Astrocyte of the hippocampus (primary cell): ENCODE data around the gene LGALS16.
"Not testable (repeated sequence)": the region's sequence is repeated elsewhere in the genome, so short reads cannot be mapped to it uniquely, and the experiment has no call there.

ENCODE experiments used
- DNase-seq: peaks from one replicate; pipeline ENCODE4 v3.0.0; 2011; ENCODE audit warnings: low read depth, low spot score

LGALS16 gene, protein sequence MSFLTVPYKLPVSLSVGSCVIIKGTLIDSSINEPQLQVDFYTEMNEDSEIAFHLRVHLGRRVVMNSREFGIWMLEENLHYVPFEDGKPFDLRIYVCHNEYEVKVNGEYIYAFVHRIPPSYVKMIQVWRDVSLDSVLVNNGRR

DNA sequence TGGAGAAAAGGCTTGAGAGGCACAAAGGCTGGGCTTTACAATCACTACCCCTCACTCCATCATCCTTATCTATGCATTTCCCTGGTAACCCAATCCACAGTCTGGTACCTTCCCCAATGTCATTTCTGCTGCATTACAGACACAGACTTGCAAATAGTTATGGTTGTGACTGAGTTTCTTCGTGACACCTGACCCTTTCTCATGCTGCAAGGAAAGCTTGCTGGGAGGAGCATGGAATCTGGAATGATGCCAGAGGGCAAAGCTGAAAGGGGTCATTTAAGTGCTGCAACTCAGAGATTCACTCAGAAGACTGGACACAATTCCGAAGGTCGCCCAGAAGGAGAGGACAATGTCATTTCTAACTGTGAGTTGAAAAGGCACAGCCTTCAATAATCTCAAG, at the start of gene LGALS16:
TSS of gene LGALS16 (plus strand) at position 301 of the 400 bp plus-strand sequence. CDS start at position 350, 49 bp downstream.
- DNase-seq = no peak

DNA sequence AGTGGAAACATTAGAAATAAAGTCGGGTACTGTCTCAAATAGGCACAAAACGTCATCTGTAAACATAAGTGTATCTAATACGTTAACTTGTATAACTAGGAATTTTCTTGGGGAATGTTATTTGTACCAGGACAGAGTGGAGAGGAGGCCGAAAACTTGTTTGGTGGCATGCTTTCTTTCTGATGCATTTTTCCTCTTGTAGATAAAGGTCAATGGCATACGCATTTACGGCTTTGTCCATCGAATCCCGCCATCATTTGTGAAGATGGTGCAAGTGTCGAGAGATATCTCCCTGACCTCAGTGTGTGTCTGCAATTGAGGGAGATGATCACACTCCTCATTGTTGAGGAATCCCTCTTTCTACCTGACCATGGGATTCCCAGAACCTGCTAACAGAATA, 48.7 kb upstream of the LGALS16 start:
- DNase-seq = no peak

DNA sequence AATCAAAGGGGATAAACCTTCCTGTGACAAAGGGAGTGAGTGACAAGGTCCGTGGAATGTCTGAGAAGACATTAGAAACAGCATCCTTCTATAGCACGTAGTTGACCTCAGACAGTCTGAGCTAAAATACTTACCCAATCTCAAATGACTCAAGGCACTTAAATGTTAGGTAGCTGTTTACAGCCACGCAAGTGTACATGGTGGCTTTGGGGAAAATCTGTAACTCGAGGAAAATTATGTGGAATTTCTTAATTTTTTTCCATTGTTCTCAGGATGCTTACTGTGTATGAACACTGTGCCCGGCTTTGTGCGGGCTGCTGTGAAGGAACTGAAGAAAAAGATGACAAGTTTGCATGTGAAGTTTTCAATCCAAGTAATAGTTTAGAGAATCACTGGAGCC, 48.2 kb upstream of the LGALS16 start:
- DNase-seq = no peak

DNA sequence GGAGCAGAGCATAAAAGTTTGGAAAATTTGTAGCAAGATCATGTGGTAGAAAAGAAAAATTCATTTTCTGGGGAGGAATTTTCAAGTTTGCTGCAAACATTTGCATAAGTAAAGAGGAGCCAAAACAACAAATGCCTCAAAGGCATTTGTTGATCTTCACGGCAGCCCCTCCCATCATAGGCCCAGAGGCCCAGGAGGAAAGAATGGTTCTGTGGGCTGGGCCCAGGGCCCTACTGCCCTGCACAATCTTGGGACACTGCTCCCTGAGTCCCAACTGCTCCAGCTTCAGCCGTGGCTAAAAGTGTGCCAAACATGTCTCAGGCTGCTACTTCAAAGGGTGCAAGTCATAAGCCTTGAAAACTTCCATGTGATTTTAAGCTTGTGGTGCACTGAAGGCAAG, 42.1 kb upstream of the LGALS16 start:
- no peak for DNase-seq

GRCh38 chr19:39617745-39618144, 38.0 kb upstream of the LGALS16 start:
- DNase-seq = no peak

- no peak for DNase-seq
Observed at GRCh38 chr19:39623946-39624345, 31.8 kb upstream of the LGALS16 start.

- not testable (repeated sequence) for DNase-seq
Observed at GRCh38 chr19:39627631-39628030, 28.1 kb upstream of the LGALS16 start.

- no peak for DNase-seq
Observed at GRCh38 chr19:39631178-39631577, 24.5 kb upstream of the LGALS16 start.

DNA sequence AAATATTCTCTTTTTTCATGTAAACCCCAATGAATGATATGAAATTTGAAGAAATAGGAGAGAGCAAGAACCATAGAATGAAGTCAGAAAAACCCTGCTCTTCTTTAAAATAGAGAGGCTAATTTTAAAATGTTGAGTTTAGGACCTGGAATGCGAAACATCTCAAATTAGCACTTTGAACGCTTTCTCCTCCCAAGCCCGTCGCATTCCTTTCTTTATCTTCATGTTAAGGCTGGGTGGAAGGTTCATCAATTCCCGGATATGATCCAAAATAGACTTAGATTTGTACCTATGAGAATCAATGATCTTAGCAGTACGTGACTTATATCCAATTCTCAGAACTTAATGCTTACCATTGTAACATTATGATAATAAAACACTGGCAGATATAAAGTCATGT, 24.1 kb upstream of the LGALS16 start:
- DNase-seq = no peak

DNA sequence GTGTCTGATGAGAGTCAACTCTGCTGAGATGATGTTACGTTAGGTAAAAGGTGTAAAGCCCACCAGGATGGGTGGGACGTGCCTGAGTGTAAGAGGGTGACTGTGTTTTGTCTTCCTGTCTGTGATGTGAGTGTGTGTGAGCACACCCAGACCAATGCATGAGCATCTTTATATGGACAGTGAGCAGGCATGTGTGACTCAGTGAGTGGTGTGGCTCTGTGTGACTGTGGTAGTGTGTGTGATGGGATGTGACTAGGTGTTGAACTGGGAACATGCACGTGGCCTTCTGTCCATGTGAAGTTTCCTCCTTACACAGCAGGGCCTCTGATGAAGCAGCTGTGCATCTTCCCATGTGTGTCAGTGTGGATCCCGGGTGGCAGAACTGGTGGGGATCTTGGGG, 17.8 kb upstream of the LGALS16 start:
- DNase-seq = no peak

- no peak for DNase-seq
Observed at GRCh38 chr19:39641773-39642172, 13.9 kb upstream of the LGALS16 start.

GRCh38 chr19:39643591-39643990, 12.1 kb upstream of the LGALS16 start:
- no peak for DNase-seq

DNA sequence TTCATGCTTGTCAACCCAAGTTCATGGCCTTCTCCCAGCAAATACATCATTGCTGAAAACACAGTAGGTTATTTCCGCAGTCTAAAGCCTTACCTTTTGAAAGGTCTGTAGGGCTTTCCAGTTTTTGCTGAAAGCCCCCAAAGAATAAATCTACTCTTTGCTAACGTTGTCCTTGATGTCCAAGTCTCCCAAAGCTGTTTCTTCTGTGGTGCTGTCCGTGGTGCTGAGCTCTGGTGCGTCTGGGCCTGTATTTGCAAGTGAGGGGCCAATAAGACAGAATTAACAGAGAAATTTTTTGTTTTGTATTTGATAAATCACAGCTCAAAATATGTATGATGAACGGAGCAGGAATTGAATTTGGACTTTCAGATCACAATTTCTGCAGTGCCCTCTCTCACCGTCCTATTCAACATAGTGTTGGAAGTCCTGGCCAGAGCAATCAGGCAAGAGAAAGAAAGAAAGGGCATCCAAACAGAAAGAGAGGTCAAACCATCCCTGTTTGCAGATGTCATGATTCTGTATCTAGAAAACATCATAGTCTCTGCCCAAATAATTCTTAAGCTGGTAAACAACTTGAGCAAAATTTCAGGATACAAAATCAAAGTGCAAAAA, 9.8 kb upstream of the LGALS16 start:
- peak; percentile 46 for DNase-seq

DNA sequence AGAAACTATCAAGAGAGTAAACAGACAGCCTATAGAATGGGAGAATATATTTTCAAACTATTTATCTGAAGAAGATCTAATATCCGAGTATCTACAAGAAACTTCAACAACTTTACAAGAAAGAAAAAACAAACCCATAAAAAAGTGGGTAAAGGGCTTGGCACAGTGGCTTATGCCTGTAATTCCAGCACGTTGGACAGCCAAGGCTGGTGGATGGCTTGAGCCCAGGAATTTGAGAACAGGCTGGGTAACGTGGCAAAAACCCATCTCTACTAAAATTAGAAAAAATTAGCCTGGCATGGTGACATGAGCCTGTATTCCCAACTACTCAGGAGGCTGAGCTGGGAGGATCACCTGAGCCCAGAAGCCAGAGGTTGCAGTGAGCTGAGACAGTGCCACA, 7.8 kb upstream of the LGALS16 start:
- no peak for DNase-seq

GRCh38 chr19:39659791-39660190, 4.1 kb downstream of the LGALS16 start:
- no peak for DNase-seq

- DNase-seq = no peak
Observed at GRCh38 chr19:39660661-39661060, 4.9 kb downstream of the LGALS16 start.

DNA sequence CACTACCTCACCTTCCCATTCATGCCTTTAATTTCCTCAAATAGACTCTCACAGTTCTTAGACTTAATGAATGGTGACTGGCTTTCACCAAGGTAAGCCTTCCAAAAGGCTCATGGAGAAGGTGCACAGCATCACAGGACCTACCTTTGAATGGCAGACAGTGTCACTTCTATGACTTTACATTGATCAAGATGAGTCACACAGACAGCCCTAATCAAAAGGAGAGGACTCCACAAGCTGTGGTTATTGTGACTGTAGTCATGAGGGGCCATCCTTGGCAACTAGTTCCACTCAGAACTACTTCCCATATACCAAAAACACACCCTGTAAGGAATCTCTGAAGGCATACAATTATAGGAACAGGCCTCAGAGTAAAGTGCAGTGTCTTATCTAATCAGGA, 5.9 kb downstream of the LGALS16 start:
- DNase-seq = no peak

- not testable (repeated sequence) for DNase-seq
Observed at GRCh38 chr19:39669860-39670259, 14.1 kb downstream of the LGALS16 start.

GRCh38 chr19:39670998-39671397, 15.3 kb downstream of the LGALS16 start:
- DNase-seq = no peak

DNA sequence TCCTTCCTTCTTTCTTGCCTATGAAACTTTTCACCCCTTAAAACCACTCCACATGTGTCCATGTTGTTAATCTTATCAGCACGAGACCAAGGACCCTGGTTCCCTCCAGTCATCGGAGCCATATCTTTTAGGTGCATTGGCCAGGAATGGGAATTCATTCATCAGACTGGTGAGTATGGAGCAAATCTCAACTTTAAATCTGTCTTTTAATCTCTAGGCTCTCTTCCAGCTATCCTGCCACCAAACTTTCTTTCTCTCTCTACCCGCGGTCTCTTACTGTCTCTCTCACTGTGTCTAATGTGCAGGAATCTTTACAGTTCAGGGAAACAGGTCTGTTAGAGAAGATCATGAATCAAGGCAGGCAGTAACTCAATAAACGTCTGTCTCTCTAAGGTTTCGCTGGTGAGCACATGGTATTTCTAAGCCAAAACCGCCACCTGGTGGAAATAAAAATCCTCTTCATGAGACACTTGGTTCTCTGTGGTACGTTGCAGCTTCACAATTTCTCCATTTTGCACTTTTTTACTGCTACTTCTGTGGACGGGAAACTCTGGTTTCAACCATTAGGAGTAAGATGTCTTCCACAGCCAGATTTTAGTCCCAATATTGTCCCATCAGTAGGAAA, 16.1 kb downstream of the LGALS16 start:
- peak; percentile 58 for DNase-seq

GRCh38 chr19:39672473-39672872, 16.8 kb downstream of the LGALS16 start:
- DNase-seq = no peak

GRCh38 chr19:39673862-39674261, 18.1 kb downstream of the LGALS16 start:
- DNase-seq = not testable (repeated sequence)

DNA sequence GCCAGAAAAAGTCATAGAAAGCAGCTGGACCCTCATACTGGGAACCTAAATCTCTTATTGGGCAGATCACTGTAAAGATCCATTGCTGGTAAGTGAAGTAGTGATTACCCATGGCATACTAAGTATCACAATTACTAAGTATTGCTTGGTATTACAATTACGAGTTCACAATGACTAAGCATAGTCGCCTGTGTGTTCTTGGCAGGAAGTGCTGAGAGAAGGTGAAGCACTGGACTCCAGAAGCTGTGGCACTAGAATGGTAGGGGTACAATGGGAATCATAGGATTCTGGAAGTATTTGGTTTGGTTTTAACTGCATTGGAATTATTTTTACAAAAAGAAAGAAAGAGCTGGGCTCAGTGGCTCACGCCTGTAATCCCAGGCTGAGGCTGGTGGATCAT, 20.3 kb downstream of the LGALS16 start:
- no peak for DNase-seq
